Measurements from ENCODE around the gene MMP20. TPM values are rescaled to one million over a fixed set of nuclear protein-coding genes. Genes with fewer than 3 reads are reported as not detected.

Gene MMP20
- total and polyA plus RNA-seq, 7 donors: not detected

GRCh38 chr11:102573851-102574250 is 51.3 kb downstream of the MMP20 start:
- TF ChIP-seq CTCF (IDR thresholded peaks at IDR 0.05): no peak
- Histone ChIP-seq H3K36me3 (ENCODE audit: insufficient read depth in 1 of 2, low read depth in 1 of 2) (no peaks in the 10 kb centered on the region), H3K4me1 (no peaks in the 10 kb centered on the region), H3K4me3 (no peak overlapping the region), H3K27me3 (ENCODE audit: insufficient read depth in 3 of 3, low read length in 2 of 3) (no peaks in the 10 kb centered on the region), H3K27ac (no peak overlapping the region), H3K9me3 (no peaks in the 10 kb centered on the region)
- intact Hi-C loops (cut with DNase I): no loop called here
- WGBS, 3 donors: 43 to 51% (median 48%) methylated on average over 2 of the region's 2 CpGs
- ATAC-seq (no peak), DNase-seq (no peak)

- no peaks in the 10 kb centered on the region for H3K4me1 ChIP-seq
- no peak overlapping the region for H3K27ac ChIP-seq
- no peaks in the 10 kb centered on the region for H3K27me3 ChIP-seq (ENCODE audit: insufficient read depth in 3 of 3, low read length in 2 of 3)
- no peaks in the 10 kb centered on the region for H3K9me3 ChIP-seq
- ATAC-seq (no peak), DNase-seq (no peak)
- 92 to 96% (median 93%) methylated on average over 2 of the region's 2 CpGs for WGBS, 3 donors
- intact Hi-C loops (cut with DNase I): no loop called here
- no peak overlapping the region for H3K4me3 ChIP-seq
- no peak for TF ChIP-seq CTCF (IDR thresholded peaks at IDR 0.05)
- no peaks in the 10 kb centered on the region for H3K36me3 ChIP-seq (ENCODE audit: insufficient read depth in 1 of 2, low read depth in 1 of 2)
Measured at GRCh38 chr11:102572554-102573220, 52.4 kb downstream of the MMP20 start.

- Histone ChIP-seq H3K4me1 (no peaks in the 10 kb centered on the region), H3K27me3 (ENCODE audit: insufficient read depth in 3 of 3, low read length in 2 of 3) (no peaks in the 10 kb centered on the region), H3K36me3 (ENCODE audit: insufficient read depth in 1 of 2, low read depth in 1 of 2) (no peaks in the 10 kb centered on the region), H3K9me3 (no peaks in the 10 kb centered on the region), H3K27ac (no peak overlapping the region), H3K4me3 (no peak overlapping the region)
- ATAC-seq: no peak
- TF ChIP-seq CTCF (IDR thresholded peaks at IDR 0.05): no peak
- DNase-seq: no peak
- 54 to 74% (median 62%) methylated on average over 3 of the region's 3 CpGs for WGBS, 3 donors
- intact Hi-C loops (cut with DNase I): no loop called here
Measured at GRCh38 chr11:102568851-102569250, 56.3 kb downstream of the MMP20 start.

GRCh38 chr11:102566112-102566511 is 59.0 kb downstream of the MMP20 start:
- H3K4me3 ChIP-seq: no peak overlapping the region
- H3K36me3 ChIP-seq (ENCODE audit: insufficient read depth in 1 of 2, low read depth in 1 of 2): no peaks in the 10 kb centered on the region
- intact Hi-C loops (cut with DNase I): no loop called here
- TF ChIP-seq CTCF (IDR thresholded peaks at IDR 0.05): no peak
- WGBS, 3 donors: 64 to 70% (median 70%) methylated on average over 1 of the region's 1 CpG
- no peaks in the 10 kb centered on the region for H3K9me3 ChIP-seq
- H3K27me3 ChIP-seq (ENCODE audit: insufficient read depth in 3 of 3, low read length in 2 of 3): no peaks in the 10 kb centered on the region
- H3K4me1 ChIP-seq: no peaks in the 10 kb centered on the region
- no peak for ATAC-seq
- no peak overlapping the region for H3K27ac ChIP-seq
- no peak for DNase-seq

DNA sequence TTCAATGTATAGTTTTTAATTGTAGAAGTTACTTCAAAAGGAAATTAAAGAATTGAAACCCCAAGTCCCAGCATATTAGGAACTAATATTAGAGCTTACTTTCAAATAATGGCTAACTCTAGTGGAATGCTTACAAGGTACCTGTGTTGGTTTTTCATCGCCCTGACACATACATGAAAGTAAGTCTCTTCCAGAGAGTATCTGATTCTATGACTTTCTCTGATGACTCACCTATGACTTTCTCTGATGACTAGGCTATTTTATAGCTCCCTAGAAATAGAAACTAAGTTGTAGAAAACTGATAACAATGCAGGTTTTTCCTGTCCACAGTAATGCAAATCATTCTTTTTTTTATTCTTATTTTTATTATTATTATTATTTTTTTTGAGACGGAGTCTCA is 61.0 kb downstream of the MMP20 start:
- Histone ChIP-seq H3K36me3 (ENCODE audit: insufficient read depth in 1 of 2, low read depth in 1 of 2) (no peaks in the 10 kb centered on the region), H3K4me1 (no peaks in the 10 kb centered on the region), H3K27me3 (ENCODE audit: insufficient read depth in 3 of 3, low read length in 2 of 3) (no peaks in the 10 kb centered on the region), H3K4me3 (no peak overlapping the region), H3K9me3 (no peaks in the 10 kb centered on the region), H3K27ac (no peak overlapping the region)
- no peak for DNase-seq
- intact Hi-C loops (cut with DNase I): no loop called here
- ATAC-seq: no peak
- TF ChIP-seq CTCF (IDR thresholded peaks at IDR 0.05): no peak
- 84 to 94% (median 87%) methylated on average over 2 of the region's 2 CpGs for WGBS, 3 donors
